Stimulated activated CD8-positive, alpha-beta memory T cell treated with anti-CD3 and anti-CD28 coated beads, Interleukin-7, amount 100 ng/mL, for 4 hours (primary cell): ENCODE data around the gene MAGI3.
"Not testable (repeated sequence)": the region's sequence is repeated elsewhere in the genome, so short reads cannot be mapped to it uniquely, and the experiment has no call there.

Experiments used
- DNase-seq, 2 donors: peaks; one replicate each; pipeline ENCODE4 v3.0.0-alpha.2; 2020; ENCODE audit warnings: low read depth in 2 of 2

Gene MAGI3

DNA sequence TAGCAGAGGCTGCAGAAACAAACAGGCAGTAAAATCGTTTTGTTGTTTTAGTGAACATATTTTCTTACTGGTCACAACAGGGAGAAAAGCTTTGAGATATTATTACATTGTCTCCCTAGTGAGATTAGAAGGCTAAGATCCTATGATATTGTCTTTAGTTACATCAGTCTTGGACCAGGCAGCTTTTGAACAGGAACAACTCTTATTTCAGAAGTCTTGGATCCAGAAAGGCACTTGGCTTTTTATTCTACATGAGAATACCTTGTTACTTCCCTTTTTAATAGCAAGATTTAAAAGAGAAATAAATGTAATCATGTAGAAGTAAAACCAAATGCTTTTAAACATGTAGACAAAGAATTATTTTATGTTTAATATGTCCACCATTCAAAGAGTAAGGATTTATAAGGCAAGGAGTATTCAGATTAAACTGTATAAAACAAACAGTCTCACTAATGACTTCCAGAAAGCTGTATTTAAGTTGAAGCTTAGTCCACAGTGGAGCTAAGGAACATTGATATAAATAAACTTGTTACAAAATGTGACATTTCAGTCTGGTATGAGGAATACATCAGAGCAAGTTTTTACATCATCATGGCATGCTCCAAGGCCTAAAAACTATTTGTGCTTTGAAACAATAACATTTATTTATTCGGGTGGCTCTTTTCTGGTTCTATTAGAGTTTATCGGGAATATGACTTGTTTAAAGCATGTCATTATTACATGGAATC is 296.7 kb downstream of the MAGI3 start:
- no peak for DNase-seq

- no peak for DNase-seq
These were observed 300.9 kb downstream of the MAGI3 start for GRCh38 chr1:113691184-113691583.

GRCh38 chr1:113692342-113692741 is 302.0 kb downstream of the MAGI3 start:
- no peak for DNase-seq

DNA sequence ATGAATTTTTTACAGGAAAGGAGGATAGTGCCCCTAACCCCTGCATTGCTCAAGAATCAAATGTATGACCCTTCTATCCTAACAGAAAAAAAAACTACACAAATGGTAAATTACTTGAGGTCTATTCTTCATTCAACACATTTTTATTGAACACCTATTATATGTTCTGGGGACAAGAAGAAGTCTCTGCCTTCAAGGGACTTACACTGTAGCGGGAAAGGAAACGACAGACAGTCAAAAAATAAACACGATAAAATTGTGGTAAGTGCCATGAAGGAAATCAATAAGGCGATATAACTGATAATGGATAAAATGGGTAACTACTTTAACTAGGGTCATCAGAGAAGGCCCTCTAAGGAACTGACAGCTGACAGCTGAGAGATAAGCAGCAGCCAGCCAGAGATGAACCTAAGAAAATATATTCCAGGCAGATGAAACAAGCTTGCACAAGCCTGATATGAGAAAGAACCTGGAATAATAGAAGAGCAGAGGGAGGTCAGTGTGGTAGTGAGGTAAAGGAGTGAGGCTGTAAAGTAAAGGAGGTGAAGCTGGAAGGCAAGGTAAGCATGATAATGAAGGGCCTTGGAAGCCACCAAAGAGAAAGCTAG is 302.6 kb downstream of the MAGI3 start:
- DNase-seq: no peak

DNA sequence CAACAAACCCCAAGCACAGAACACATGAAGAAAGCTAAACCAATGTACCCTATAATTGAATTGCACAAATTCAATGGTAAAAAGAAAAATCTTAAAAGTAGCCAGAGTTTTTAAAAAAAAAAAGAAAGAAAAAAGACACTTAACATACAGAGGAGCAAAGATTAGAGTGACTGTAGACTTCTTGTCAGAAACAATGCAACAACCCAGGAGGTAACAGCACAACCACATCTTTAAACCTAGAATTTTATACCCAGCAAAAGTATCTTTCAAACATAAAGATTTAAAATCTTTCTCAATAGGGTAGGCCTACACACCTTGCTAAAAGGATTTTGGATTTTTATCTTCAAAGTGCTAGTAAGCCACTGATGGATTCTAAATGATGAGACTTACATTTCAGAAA is 304.6 kb downstream of the MAGI3 start:
- DNase-seq: no peak

DNA sequence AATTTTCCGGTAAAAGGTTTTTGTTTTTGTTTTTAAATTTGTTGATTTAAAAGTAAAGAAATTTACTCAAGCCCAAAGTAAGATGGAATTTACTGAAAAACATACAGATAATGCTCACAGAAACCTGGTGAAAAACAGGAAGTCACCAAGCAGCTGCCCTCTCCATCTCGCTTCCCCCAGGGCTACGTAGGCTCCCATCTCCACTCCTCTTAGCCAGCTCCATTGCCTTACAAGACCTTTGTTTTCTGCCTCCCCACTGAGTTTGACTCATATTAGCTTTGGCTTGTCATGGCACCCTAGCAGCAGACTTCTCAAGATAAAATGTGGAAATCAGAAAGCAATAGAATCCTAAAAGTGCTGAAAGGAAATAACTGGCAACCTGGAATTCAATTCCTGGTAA is 311.1 kb downstream of the MAGI3 start:
- no peak for DNase-seq

DNA sequence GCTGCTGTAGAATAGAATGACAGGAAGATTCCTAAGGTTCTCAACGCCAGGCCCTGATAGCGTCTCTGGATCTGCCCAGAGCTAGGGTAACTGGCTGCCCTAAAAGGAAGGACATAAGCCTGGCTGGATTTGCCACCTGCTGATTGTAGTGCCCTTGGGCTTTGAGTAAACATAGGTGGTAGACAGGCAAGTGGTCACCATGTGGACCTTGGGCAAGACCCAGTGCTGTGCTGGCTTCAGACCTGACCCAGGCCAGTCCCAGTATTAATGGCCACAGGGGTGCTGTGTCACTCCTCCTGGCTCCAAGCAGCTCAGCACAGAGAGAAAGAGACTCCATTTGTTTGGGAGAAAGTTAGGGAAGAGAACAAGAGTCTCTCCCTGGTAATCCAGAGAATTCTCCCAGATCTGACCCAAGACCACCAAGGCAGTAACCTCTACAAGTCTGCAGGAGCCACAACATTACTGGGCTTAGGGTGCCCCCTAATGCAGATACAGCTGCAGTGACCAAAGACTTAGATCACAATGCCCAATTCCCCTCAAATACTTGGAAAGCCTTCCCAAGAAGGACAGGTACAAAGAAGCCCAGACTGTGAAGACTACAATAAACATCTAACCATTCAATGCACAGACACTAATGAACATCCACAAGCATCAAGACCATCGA is 324.4 kb downstream of the MAGI3 start:
- no peak for DNase-seq

- DNase-seq: not testable (repeated sequence)
These were observed 327.2 kb downstream of the MAGI3 start for GRCh38 chr1:113717506-113717905.

- not testable (repeated sequence) for DNase-seq
These were observed 328.3 kb downstream of the MAGI3 start for GRCh38 chr1:113718621-113719020.

DNA sequence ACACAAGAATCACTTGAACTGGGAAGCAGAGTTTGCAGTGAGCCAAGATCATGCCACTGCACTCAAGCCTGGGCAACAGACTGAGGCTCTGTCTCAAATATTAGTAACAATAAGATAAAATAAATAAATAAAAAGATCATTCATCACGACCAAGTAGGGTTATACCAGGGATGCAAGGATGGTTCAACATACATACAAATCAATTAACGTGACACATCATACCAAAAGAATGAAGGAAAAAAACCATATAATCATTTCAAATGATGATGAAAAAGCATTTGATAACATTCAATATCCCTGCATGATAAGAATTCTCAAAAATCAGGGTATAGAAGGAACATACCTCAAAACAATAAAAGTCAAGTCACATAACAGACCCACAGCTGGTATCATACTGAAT is 330.7 kb downstream of the MAGI3 start:
- DNase-seq: no peak

- no peak for DNase-seq
These were observed 342.5 kb downstream of the MAGI3 start for GRCh38 chr1:113732802-113733201.

- DNase-seq: no peak
These were observed 344.2 kb downstream of the MAGI3 start for GRCh38 chr1:113734357-113735055.
